NCI-H146 treated with DMSO at 0.1 percent for 48 hours (cell line): ENCODE data around the gene PUM1.
"Not testable (repeated sequence)": the region's sequence is repeated elsewhere in the genome, so short reads cannot be mapped to it uniquely, and the experiment has no call there.

Experiments
- DNase-seq: peaks from one replicate; lab custom pipeline; 2025; ENCODE audit not compliant: unreplicated experiment; lab: John Stamatoyannopoulos, UW

PUM1 gene, protein sequence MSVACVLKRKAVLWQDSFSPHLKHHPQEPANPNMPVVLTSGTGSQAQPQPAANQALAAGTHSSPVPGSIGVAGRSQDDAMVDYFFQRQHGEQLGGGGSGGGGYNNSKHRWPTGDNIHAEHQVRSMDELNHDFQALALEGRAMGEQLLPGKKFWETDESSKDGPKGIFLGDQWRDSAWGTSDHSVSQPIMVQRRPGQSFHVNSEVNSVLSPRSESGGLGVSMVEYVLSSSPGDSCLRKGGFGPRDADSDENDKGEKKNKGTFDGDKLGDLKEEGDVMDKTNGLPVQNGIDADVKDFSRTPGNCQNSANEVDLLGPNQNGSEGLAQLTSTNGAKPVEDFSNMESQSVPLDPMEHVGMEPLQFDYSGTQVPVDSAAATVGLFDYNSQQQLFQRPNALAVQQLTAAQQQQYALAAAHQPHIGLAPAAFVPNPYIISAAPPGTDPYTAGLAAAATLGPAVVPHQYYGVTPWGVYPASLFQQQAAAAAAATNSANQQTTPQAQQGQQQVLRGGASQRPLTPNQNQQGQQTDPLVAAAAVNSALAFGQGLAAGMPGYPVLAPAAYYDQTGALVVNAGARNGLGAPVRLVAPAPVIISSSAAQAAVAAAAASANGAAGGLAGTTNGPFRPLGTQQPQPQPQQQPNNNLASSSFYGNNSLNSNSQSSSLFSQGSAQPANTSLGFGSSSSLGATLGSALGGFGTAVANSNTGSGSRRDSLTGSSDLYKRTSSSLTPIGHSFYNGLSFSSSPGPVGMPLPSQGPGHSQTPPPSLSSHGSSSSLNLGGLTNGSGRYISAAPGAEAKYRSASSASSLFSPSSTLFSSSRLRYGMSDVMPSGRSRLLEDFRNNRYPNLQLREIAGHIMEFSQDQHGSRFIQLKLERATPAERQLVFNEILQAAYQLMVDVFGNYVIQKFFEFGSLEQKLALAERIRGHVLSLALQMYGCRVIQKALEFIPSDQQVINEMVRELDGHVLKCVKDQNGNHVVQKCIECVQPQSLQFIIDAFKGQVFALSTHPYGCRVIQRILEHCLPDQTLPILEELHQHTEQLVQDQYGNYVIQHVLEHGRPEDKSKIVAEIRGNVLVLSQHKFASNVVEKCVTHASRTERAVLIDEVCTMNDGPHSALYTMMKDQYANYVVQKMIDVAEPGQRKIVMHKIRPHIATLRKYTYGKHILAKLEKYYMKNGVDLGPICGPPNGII

DNA sequence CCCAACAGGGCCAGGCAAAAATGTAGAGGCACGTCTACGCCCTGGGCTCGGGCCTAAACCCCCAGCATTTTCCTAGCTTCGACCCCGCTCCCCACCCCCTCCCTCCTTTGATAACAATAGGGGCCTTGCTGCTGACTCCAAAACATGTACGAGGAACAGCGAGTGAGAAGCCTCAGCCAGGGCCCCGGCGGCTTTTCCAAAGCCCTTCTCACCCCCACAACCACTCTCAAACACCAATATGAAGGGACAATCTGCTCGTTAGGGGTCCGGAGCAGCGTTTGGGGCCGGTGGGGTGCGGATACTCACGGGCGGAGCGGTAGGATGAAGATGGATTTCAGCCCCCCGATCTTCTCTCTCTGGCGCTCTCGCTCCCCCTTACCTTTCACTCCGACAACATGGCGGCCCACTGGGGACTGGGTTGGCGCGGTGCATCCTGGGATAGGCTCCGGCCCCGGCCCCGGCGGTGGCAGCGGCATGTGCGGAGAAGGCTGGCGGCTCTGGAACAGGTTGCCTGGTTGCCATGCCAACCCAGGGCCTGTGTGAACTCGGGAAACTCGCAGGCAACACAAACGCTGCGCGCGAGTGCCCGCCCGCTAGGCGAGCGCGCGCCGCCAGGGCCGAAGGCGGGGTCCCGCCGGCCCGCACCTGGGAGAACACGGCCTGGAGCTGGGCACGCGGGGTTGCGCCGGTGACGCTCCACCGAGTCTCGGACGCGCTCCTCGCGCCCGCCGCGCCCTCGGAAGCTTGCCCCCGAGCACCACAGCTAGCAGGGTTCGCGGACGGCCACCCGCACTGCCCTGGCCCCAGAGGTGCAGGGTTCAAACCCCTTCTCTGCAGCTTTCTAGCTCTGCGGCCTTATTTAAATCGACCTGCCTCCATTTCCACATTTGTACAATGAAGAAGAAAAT is at the start of gene PUM1:
PUM1 (minus strand) TSS at position 408 of the 908 bp plus-strand sequence. CDS start 6,151 bp downstream, outside the sequence.
- DNase-seq: peak; percentile 87

DNA sequence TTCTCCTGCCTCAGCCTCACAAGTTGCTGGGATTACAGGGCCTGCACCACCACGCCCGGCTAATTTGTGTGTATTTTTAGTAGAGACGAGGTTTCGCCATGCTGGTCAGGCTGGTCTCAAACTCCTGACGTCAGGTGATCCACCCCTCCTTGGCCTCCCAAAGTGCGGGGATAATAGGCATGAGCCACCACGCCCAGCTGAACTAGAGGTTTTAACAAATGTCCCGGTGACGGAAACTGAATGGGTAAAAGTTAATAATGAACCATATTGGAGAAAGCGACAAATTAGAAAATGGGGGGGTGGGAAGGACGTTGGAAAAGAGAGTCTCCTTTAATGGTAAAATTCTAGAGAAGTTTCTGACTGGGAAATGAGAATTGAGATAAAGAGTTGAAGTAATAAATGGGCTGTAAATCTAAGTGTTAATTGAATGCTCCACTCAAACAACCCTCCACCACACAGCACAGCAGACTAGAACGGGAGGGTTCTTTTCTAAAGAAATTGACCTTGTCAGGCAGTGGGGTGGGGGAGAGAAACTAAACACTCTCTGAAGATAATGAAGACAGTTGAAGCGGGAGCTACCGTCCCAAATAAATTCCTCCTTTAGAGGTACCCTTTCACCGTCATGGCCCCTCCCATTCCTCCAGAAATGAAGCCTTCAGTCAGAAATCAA is 46.9 kb upstream of the PUM1 start:
- no peak for DNase-seq

DNA sequence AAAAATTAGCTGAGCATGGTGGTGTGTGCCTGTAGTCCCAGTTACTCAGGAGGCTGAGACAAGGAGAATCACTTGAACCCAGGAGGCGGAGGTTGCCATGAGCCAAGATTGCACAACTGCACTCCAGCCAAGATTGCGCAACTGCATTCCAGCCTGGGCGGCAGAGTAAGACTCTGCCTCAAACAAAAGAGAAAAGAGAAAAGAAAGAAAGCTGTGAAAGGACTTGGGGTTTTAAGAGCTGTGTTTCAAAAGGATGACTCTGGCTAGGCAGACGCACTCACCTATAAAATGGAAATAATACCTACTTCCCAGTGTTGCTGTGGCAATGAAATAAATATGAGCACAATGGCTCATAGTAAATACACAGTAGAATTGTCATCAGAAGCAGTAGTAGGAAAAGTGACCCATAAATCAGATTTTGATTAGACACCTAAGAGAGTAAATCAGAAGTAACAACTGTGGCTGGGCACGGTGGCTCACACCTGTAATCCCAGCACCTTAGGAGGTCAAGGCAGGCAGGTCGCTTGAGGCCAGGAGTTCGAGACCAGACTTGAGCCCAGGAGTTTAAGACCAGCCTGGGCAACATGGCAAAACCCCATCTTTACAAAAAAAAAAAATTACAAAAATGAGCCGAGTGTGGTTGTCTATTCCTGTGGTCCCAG is 45.9 kb upstream of the PUM1 start:
- no peak for DNase-seq

DNA sequence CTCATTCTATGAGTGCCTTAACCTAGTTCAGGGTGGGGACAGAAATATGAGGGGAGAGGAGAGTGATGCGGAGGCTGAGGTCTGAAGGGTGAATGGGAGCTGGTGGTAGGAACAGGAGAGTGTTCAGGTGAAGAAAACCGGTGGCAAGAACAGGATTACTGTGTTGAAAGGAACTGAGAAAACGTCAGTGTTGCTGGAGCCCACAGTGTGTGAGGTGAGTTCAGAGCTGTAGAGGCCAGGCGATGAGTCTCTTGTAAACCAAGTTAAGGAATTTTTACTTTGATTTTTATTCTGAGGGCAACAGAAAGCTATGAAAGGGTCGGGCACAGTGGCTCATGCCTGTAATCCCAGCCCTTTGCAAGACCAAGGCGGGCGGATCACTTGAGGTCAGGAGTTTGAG is 45.3 kb upstream of the PUM1 start:
- DNase-seq: no peak

DNA sequence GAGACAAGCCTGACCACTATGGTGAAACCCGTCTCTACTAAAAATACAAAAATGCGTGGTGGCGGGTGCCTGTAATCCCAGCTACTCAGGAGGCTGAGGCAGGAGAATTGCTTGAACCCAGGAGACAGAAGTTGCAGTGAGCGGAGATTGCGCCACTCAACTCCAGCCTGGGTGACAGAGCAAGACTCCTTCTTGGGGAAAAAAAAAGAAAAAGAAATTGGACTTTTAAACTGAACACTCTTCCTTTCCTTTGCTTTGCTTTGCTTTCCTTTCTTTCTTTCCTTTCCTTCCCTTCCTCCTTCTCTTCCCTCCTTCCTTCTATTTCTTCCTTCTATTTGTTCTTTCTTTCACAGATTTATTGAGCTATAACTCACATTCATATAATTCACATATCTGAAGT is 43.3 kb upstream of the PUM1 start:
- no peak for DNase-seq

DNA sequence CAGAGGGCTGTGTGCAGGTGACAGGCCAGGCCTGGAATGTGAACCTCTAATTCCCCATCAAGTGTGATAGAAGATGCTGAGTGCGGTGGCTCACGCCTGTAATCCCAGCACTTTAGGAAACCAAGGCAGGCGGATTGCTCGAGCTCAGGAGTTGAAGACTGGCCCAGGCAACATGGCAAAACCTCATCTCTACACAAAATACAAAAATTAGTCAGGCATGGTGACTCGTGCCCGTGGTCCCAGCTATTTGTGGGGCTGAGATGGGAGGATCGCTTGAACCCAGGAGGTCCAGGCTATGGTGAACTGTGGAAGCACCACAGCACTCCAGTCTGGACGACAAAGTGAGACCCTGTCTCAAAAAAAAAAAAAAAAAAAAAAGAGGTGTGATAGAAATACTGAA is 40.1 kb upstream of the PUM1 start:
- no peak for DNase-seq

DNA sequence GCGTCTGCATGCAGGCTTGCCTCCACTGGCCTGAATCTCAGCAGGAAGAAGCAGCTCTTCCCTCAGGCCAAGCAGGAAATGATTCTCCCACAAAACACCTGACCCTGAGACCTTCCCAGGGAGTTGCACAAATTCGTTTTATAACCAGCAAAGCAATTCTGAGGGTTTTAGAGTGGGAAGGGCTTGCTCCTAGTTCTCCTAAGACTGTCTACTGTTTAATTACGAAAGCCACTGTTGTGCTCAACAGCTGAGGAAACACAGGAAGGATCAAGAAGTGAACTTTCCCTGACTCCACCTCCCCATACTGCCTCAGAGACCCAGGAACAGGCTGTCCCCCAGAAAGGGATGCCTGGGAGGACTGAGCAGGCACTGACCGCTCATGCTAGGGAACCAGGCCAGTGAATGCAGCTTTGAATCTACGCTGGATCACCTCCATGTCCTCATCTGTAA is 37.0 kb upstream of the PUM1 start:
- no peak for DNase-seq

DNA sequence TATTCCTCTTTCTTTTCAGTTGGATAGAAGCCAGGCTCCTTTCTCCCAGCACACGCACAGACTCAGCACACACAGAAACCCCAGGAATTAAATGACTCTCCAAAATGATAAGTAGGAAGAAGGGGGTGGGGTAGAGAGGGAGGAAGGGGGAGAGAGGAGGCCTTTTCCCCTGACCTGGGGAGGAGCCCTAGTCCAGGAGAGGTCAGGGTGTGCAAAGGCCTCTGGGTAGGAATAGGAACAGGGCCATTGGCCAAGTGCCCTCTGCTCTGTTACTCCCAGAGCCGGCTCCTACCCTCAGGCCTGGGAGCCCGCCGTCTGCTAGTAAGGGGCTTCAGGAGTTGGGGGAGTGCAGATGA is 35.6 kb upstream of the PUM1 start:
- no peak for DNase-seq

DNA sequence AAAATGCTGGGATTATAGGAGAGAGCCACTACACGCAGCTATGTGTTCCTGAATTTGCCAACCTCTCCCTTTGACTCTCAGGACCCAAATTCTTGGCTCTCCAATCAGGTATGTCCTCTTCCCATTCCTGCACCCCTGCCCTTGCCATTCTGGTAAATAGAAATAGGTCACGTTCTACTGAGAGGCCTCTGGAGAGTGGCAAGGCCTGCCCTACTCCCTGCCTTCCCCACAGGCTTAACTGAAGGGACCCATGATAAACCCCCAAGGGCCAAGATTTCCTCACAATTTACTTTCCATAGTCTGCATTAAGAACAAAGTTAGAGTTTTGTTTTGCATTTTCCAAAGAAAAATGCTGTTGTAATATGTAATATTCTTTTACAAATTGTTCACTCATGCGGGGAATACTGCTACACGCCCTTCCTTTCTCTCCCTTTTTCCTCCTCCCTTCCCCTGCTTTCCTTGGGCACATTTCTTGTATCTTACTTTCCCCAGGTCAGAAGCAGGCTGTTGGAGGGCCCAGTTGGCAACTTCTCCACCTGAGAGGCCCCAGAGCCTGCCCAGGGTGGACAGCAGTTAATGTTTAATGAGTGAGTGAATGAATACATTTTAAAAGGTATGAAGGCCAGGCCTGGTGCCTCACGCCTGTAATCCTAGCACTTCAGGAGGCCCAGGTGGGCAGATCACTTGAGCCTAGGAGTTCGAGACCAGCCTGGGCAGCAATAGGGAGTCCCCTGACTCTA is 33.9 kb upstream of the PUM1 start:
- DNase-seq: no peak

DNA sequence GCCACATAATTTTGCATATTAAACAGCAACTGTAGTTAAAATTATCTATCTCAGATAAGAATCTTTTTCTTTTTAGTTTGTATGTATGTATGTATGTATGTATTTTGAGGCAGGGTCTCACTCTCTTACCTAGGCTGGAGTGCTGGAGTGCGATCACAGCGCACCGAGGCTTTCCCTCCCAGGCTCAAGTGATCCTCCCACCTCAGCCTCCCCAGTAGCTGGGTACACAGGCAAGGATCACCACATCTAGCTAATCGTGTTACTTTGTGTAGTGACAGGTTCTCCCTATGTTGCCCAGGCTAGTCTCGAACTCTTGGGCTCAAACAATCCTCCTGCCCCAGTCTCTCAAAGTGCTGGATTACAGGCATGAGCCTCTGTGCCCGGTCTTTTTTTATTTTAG is 30.5 kb upstream of the PUM1 start:
- DNase-seq: no peak

DNA sequence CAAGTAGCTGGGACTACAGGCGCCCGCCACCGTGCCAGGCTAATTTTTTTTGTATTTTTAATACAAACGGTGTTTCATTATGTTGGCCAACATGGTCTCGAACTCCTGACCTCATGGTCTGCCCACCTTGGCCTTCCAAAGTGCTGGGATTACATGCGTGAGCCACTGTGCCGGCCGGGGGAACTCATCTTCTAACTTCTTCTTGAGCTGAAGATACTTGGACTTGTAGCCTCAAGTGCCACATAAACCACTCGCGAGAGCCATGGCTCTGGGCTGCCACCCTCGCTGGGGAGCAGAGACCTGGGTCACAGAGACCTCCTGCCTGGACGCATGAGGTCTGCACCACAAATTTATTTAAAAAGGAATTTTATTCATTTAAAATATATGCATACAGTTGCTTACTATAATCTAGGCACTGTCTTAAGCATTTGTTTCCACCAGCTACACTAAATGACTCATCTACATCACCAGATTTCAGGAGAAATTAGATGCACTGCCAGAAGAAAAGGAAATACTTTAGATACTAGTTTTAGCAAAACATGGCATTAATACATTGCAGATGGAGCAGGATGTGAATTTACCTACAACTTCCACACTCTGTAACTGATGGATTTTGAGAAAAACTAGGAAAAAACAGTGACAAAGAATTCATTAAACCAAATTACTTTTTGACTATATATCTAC is 29.9 kb upstream of the PUM1 start:
- no peak for DNase-seq

DNA sequence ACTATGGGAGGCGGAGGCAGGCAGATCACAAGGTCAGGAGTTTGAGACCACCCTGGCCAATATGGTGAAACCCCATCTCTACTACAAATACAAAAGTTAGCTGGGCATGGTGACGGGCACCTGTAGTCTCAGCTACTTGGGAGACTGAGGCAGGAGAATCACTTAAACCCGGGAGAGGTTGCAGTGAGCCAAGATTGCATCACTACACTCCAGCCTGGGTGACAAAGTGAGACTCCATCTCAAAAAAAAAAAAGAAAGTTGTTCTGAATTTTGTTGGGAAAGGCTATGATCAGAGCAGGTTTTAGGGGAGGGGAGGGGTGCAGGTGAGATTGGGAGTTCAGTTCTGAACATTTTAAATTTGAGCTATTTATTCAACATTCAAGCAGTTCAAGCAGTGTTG is 22.6 kb upstream of the PUM1 start:
- not testable (repeated sequence) for DNase-seq

DNA sequence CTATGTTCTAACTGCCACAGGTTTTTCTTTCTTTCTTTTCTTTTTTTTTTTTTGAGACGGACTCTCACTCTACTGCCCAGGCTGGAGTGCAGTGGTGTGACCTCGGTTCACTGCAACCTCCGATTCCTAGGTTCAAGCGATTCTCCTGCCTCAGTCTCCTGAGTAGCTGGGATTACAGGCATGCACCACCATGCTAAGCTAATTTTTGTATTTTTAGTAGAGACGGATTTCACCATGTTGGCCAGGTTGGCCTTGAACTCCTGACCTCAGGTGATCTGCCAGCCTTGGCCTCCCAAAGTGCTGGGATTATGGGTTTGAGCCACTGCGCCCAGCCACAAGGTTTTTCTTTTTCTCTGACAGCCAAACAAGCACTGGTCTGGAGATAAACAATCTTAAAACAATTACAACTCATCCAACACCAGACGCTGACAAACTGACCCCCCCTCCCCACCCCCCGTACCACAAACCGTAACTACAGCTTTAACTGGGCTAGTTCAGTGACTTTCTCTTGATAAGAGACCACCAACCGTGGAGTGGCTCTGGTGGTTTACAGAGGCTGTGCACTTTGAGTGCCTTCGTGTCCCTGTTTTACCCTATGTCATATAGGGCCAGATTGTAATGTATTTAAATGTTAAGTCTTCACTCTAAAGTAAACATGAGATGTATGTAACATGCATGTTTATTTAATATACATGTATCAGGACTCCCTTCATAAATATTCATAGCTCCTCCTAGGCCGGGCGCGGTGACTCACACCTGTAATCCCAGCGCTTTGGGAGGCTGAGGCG is 19.5 kb upstream of the PUM1 start:
- no peak for DNase-seq

DNA sequence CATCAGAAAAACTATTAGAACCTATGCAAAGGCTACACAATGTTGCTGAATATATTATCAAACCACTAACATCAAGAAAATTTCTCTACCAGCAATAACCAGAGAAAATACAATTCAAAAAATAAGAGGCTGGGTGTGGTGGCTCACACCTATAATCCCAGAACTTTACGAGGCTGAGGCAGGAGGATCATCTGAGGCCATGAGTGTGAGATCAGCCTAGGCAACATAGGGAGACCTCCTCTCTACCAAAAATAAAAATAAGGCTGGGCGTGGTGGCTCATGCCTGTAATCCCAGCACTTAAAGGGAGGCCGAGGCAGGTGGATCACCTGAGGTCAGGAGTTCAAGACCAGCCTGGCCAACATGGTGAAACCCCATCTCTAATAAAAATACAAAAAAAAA is 16.9 kb upstream of the PUM1 start:
- no peak for DNase-seq

DNA sequence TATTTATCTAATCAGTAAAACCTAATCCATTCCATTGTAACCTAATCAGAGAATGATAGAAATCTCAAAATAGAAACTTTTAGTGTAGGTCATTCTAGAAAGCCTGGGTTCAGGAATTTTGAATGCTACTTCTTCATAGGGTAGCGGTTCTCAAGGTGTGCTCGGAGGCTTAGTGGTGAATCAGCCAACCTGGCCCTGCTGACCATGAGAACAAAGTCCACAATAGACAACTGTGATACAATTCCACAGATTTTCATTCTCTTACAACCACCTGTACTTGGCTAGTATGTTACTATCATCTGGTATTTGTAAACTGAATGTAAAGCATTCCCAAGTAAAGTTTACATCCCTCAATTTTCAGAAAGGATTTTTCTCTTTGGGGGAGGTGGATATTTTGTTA is 7.5 kb upstream of the PUM1 start:
- DNase-seq: no peak

DNA sequence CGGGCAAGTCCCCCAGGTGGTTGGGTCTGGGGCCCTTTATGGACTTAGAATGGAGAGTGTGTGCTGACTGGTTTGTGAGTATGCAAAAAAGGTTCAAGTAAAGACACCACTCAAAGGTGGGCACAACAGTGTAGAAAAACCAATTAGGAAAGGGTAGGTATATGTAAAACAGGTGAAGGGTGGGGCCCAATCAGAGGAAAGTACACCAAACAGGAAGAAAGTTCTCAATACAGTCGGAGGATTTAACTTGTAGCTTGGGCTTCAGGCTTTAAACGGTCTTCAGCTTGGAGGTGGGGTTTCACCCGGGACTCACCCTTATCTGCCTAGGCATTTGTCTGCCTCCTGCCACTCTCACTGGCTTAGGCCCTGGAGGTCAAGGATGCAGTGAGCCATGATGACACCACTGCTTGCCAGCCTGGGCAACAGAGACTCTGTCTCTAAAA is 6.8 kb upstream of the PUM1 start:
- DNase-seq: no peak

DNA sequence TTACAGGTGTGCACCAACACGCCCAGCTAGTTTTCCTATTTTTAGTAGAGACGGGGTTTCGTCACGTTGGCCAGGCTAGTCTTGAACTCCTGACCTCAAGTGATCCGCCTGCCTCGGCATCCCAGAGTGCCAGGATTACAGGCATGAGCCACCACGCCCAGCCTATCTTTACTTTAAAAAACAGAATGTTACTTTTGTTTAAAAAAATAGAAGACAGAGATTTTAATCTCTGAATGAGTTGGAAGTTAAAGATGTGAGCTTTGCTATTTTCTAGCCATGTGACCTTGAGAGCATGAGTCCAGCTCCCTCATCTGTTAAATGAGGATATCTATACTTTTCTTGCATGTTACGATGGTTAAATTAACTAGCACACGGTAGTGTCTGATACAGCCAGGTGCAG is 3.9 kb upstream of the PUM1 start:
- DNase-seq: no peak
